Panc1 (cell line): ENCODE measurements around the gene COA8. TPM values are rescaled to one million over a fixed set of nuclear protein-coding genes. Genes with fewer than 3 reads are reported as not detected.

Experiments
- ATAC-seq: fragments of 200-7000 bp; cut with Tn5 transposase; 2 replicates; pipeline ENCODE4 v1.9.1; 2020; ENCODE audit warnings: mild to moderate bottlenecking, moderate library complexity
- BruUV-seq: library from RNA; stranded (reverse); fragments of 400-500 nt; replicated peaks from 2 replicates; lab custom pipeline; 2021; lab: Mats Ljungman, UMichigan
- CTCF ChIA-PET: fragments of 300-600 bp; sonication (Branson Sonifier 250); formaldehyde crosslinking; loops from one replicate; lab custom pipeline; 2022; ENCODE audit warnings: antibody characterized with exemption; lab: Charles Lee
- POLR2A ChIA-PET: fragments of 300-600 bp; sonication (Branson Sonifier 250); formaldehyde crosslinking; loops from one replicate; lab custom pipeline; 2022; ENCODE audit warnings: antibody characterized with exemption; lab: Charles Lee
- DNase-seq: peaks from one replicate; pipeline ENCODE4 v3.0.0-alpha.2; 2010; ENCODE audit warnings: low read depth, low spot score
- H3K27ac ChIP-seq: 2 replicates; pipeline ENCODE4 v1.5.1; 2011; ENCODE audit warnings: mild to moderate bottlenecking, low read length, inconsistent platforms
- H3K27me3 ChIP-seq: fragments of 200-500 bp; sonication (Bioruptor generic); 2 replicates; pipeline ENCODE4 v1.6.0; 2014; ENCODE audit warnings: low read length, inconsistent platforms; ENCODE audit not compliant: control insufficient read depth, insufficient read depth
- H3K36me3 ChIP-seq: fragments of 200-500 bp; sonication (Bioruptor generic); 2 replicates; pipeline ENCODE4 v1.5.1; 2014; ENCODE audit warnings: inconsistent platforms, mild to moderate bottlenecking, low read length, moderate library complexity; ENCODE audit not compliant: control insufficient read depth, insufficient read depth
- H3K4me1 ChIP-seq: 2 replicates; pipeline ENCODE4 v1.5.1; 2011; ENCODE audit warnings: inconsistent platforms, mild to moderate bottlenecking, low read length, moderate library complexity; ENCODE audit not compliant: control insufficient read depth, insufficient read depth
- H3K4me3 ChIP-seq, 2 experiments: 2 replicates each; pipeline ENCODE4 v1.5.1; 2011 to 2012; ENCODE audit warnings: low read depth in 2 of 2, low read length in 2 of 2, mild to moderate bottlenecking in 2 of 2, inconsistent platforms in 1 of 2, moderate library complexity in 1 of 2
- H3K9me3 ChIP-seq: fragments of 200-500 bp; sonication (Bioruptor generic); 2 replicates; pipeline ENCODE4 v1.5.1; 2014; ENCODE audit warnings: low read depth, mild to moderate bottlenecking, inconsistent platforms, low read length, moderate library complexity; ENCODE audit not compliant: control insufficient read depth, insufficient read depth
- CTCF ChIP-seq: fragments of 450-650 bp; IDR thresholded peaks from 2 replicates; pipeline ENCODE4 v1.5.1; 2017; ENCODE audit warnings: mild to moderate bottlenecking
- POLR2AphosphoS5 ChIP-seq: IDR thresholded peaks from 2 replicates; pipeline ENCODE4 v1.6.1; 2012; ENCODE audit warnings: mild to moderate bottlenecking, low read depth, low read length, moderate library complexity
- REST ChIP-seq, 2 experiments: IDR thresholded peaks; 2 replicates each; pipeline ENCODE4 v1.6.1; 2011 to 2012; ENCODE audit warnings: low read depth in 2 of 2, control low read depth in 1 of 2, low read length in 1 of 2, mild to moderate bottlenecking in 1 of 2, moderate library complexity in 1 of 2; ENCODE audit not compliant: insufficient read depth in 1 of 2
- SIN3A ChIP-seq: IDR thresholded peaks from 2 replicates; pipeline ENCODE4 v1.6.1; 2012; ENCODE audit warnings: low read depth, mild to moderate bottlenecking, low read length, moderate library complexity, borderline replicate concordance; ENCODE audit not compliant: insufficient read depth
- TCF7L2 ChIP-seq: IDR thresholded peaks from 2 replicates; pipeline ENCODE4 v1.6.1; 2011; ENCODE audit warnings: mild to moderate bottlenecking, low read depth, low read length, inconsistent platforms
- in situ Hi-C: cut with HindIII; loops from 2 replicates; pipeline ENCODE4 v1.10.0; 2016; ENCODE audit warnings: low sequenced_read_pairs, low pct_unique_long_range_greater_than_20kb
- intact Hi-C: fragments of 100-400 bp; cut with micrococcal nuclease; formaldehyde crosslinking; loops from one replicate; pipeline ENCODE4 v1.10.0; 2022; ENCODE audit not compliant: unreplicated experiment
- total RNA-seq: library from RNA; stranded (reverse); gene quantifications from one replicate; pipeline ENCODE4 v1.2.1, GENCODE V29; 2021; ENCODE audit not compliant: unreplicated experiment

The COA8 gene
- total RNA-seq, 1 experiment from 2014 or later = 42.2 TPM

- Histone ChIP-seq H3K27me3 (no peaks in the 10 kb centered on the region), H3K36me3 (no peaks in the 10 kb centered on the region), H3K9me3 (no peaks in the 10 kb centered on the region), H3K4me3 (no peak overlapping the region), H3K27ac (no peak overlapping the region), H3K4me1 (peaks cover 27% of the 10 kb centered on the region)
- ChIA-PET CTCF (no interaction called here), POLR2A (no interaction called here)
- no peak for TF ChIP-seq TCF7L2
- no peak for TF ChIP-seq POLR2AphosphoS5
- intact Hi-C loops = no loop called here
- in situ Hi-C loops = no loop called here
- no peak for DNase-seq
- ATAC-seq = no peak
- BruUV-seq = no TSS peak
Measured at GRCh38 chr14:103534576-103535061, 28.1 kb upstream of the COA8 start.

GRCh38 chr14:103535081-103535890, 27.5 kb upstream of the COA8 start:
- ATAC-seq (no peak), DNase-seq (no peak)
- Histone ChIP-seq H3K4me3 (no peak overlapping the region), H3K4me1 (peaks cover 27% of the 10 kb centered on the region), H3K36me3 (no peaks in the 10 kb centered on the region), H3K9me3 (no peaks in the 10 kb centered on the region), H3K27ac (no peak overlapping the region; the same call in 1 of the 2 replicates), H3K27me3 (no peaks in the 10 kb centered on the region)
- ChIA-PET CTCF (no interaction called here), POLR2A (no interaction called here)
- TSS peak; percentile 58 for BruUV-seq
- intact Hi-C loops = no loop called here
- TF ChIP-seq POLR2AphosphoS5 (no peak), REST (IDR thresholded peaks at IDR 0.05; ENCODE audit: insufficient read depth in 1 of 2, low read depth in 2 of 2, low read length in 1 of 2) (no peak), TCF7L2 (no peak), SIN3A (no peak), CTCF (no peak)
- in situ Hi-C loops = no loop called here
